ENCODE measurements around the gene EML1.
A peak's percentile ranks its signal among the peaks of the same experiment; 100 is the strongest.

Gene EML1

GRCh38 chr14:99753225-99754140, 39.7 kb upstream of the EML1 start:
- TF ChIP-seq, protein P1, sequence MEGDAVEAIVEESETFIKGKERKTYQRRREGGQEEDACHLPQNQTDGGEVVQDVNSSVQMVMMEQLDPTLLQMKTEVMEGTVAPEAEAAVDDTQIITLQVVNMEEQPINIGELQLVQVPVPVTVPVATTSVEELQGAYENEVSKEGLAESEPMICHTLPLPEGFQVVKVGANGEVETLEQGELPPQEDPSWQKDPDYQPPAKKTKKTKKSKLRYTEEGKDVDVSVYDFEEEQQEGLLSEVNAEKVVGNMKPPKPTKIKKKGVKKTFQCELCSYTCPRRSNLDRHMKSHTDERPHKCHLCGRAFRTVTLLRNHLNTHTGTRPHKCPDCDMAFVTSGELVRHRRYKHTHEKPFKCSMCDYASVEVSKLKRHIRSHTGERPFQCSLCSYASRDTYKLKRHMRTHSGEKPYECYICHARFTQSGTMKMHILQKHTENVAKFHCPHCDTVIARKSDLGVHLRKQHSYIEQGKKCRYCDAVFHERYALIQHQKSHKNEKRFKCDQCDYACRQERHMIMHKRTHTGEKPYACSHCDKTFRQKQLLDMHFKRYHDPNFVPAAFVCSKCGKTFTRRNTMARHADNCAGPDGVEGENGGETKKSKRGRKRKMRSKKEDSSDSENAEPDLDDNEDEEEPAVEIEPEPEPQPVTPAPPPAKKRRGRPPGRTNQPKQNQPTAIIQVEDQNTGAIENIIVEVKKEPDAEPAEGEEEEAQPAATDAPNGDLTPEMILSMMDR (IDR thresholded peaks at IDR 0.05; ENCODE audit: insufficient read depth, low read depth, low read length, missing control alignments), result no peak
- H3K4me3 ChIP-seq (ENCODE audit: low read length), result no peak overlapping the region
- DNase-seq (ENCODE audit: low read depth), result no peak

DNA sequence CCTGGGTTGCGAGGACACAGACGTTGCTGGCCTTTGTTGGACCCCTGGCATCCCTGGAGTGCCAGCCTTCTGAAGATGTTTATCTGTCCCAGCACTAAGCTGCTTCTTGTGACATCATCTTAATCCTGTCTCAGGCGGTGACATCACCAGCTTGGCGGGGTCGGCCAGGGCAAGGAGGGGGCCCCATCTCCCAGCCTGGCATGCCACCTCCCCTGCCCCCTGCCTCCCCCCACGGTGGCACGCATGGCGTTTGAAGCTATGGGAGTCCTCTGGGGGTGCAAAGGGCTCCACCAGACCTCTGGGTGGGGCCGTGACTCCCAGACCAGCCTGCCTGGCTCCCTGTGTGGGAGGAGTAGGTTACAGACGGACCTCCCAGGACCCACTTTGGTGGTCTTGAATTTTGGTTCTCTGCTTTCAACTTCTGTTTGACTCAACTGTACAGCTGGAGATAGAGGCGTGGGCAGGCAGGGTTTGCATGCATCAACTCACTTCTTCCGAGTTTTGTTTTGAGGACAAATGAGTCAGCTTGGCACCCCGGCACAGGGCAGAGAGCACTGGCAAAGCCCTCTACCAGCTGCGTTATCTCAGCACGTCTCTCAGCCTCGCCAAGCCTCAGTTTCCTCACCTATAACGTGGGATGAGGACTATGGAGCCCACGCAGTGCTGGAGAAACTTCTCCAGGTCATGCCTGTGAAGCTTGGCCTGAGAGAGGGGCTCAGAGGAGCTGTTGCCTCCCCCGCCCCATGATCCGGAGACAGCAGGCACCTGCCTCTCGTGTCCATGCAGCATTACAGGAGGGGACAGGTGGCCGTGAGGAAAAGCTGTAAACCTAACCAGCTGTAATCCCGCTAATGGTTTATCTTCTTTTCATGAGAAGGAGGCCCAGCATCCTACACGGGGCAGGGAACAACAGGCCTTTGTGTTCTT, 38.8 kb upstream of the EML1 start:
- H3K4me3 ChIP-seq (ENCODE audit: low read length), result no peak overlapping the region
- TF ChIP-seq, protein P1 (IDR thresholded peaks at IDR 0.05; ENCODE audit: insufficient read depth, low read depth, low read length, missing control alignments), result no peak
- DNase-seq (ENCODE audit: low read depth), result peak; percentile 52

GRCh38 chr14:99755068-99755405, 38.2 kb upstream of the EML1 start:
- no peak overlapping the region for H3K4me3 ChIP-seq (ENCODE audit: low read length)
- DNase-seq (ENCODE audit: low read depth), result no peak
- TF ChIP-seq, protein P1 (IDR thresholded peaks at IDR 0.05; ENCODE audit: insufficient read depth, low read depth, low read length, missing control alignments), result no peak

DNA sequence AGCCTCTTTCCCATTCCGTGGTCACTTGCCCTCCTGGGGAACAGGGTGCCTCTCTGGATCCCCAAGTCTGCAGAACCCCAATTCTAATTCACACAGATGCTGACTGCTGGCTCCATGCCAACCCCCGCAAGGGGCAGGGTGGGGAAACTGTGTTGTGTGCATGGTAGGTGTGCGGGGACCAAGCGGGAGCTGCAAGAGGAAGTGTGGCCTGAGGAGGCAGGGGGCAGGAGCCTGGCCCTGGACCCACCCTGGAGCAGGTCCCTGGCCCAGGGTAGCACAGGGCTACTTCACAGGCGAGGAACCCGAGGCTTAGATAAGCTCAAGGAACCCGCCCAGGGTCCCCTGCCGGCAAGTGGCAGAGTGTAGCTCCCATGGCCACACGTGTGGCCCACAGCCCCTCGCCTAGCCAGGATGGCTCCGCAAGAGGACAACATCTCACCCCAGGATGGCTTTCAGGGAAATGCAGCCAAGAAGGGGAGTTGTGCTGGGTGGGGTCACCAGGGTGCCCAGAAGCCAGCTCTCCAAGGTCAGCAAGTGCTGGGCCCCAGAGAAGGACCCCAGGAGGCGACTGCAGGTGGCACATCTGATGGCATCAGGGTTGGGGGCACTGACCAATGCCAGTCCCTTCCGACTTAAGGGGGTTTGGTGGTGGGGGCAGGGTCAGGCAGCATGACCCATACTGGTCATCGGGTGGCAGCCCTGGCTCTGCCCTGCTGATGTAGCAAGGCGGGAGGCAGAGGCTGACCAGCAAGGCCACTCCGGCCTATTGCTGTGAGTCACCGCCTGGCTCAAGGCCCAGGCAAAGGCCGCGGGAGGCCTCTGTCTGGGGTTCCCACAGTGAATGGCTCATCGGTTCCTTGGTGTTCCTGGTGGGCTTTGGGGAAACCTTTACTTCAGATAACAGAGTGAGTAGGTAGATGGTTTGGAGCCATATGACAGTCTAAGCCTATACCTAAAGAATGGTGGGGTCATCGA, 37.3 kb upstream of the EML1 start:
- TF ChIP-seq, protein P1 (IDR thresholded peaks at IDR 0.05; ENCODE audit: insufficient read depth, low read depth, low read length, missing control alignments), result no peak
- no peak overlapping the region for H3K4me3 ChIP-seq (ENCODE audit: low read length)
- no peak for DNase-seq (ENCODE audit: low read depth)

- DNase-seq (ENCODE audit: low read depth), result no peak
- TF ChIP-seq, protein P1 (IDR thresholded peaks at IDR 0.05; ENCODE audit: insufficient read depth, low read depth, low read length, missing control alignments), result no peak
- H3K4me3 ChIP-seq (ENCODE audit: low read length), result no peak overlapping the region
Observed at GRCh38 chr14:99756796-99757195, 36.4 kb upstream of the EML1 start.
